Measurements from ENCODE around the gene ASTN2. TPM values are rescaled to one million over a fixed set of nuclear protein-coding genes. Genes with fewer than 3 reads are reported as not detected.

ASTN2 gene
- polyA plus RNA-seq, 1 experiment, result 6.6 TPM

GRCh38 chr9:116975126-116975525 lies 439.7 kb downstream of the ASTN2 start:
- no peak for TF ChIP-seq CTCF (IDR thresholded peaks at IDR 0.05; ENCODE audit: low read depth, low read length)
- CTCF ChIA-PET, result interaction anchor here (0.6 kb wide), 1 partner anchor 42 kb away, joined by 3 read pairs; no protein-coding TSS in a partner anchor
- POLR2A ChIA-PET, result no interaction called here
- DNase-seq (ENCODE audit: low read depth, low spot score), result no peak
- no peak overlapping the region for H3K27ac ChIP-seq (ENCODE audit: low read depth, low read length)
- H3K27me3 ChIP-seq (ENCODE audit: control insufficient read depth, insufficient read depth, low read length), result peaks cover 2% of the 10 kb centered on the region
- H3K9me3 ChIP-seq (ENCODE audit: control insufficient read depth, insufficient read depth, low read length), result no peaks in the 10 kb centered on the region
- no peak overlapping the region for H3K4me3 ChIP-seq (ENCODE audit: low read depth, low read length)

GRCh38 chr9:116966199-116966598 lies 448.7 kb downstream of the ASTN2 start:
- H3K27ac ChIP-seq (ENCODE audit: low read depth, low read length), result no peak overlapping the region
- no peak for DNase-seq (ENCODE audit: low read depth, low spot score)
- no peak overlapping the region for H3K4me3 ChIP-seq (ENCODE audit: low read depth, low read length)
- H3K27me3 ChIP-seq (ENCODE audit: control insufficient read depth, insufficient read depth, low read length), result no peaks in the 10 kb centered on the region
- H3K9me3 ChIP-seq (ENCODE audit: control insufficient read depth, insufficient read depth, low read length), result no peaks in the 10 kb centered on the region
- no peak for TF ChIP-seq CTCF (IDR thresholded peaks at IDR 0.05; ENCODE audit: low read depth, low read length)
- ChIA-PET POLR2A (no interaction called here), CTCF (no interaction called here)

GRCh38 chr9:116964258-116964657 lies 450.6 kb downstream of the ASTN2 start:
- Histone ChIP-seq H3K27ac (ENCODE audit: low read depth, low read length) (no peak overlapping the region), H3K27me3 (ENCODE audit: control insufficient read depth, insufficient read depth, low read length) (no peaks in the 10 kb centered on the region), H3K4me3 (ENCODE audit: low read depth, low read length) (no peak overlapping the region), H3K9me3 (ENCODE audit: control insufficient read depth, insufficient read depth, low read length) (no peaks in the 10 kb centered on the region)
- TF ChIP-seq CTCF (IDR thresholded peaks at IDR 0.05; ENCODE audit: low read depth, low read length), result no peak
- ChIA-PET POLR2A (no interaction called here), CTCF (no interaction called here)
- no peak for DNase-seq (ENCODE audit: low read depth, low spot score)

GRCh38 chr9:116959809-116960208 lies 455.0 kb downstream of the ASTN2 start:
- Histone ChIP-seq H3K27me3 (ENCODE audit: control insufficient read depth, insufficient read depth, low read length) (no peaks in the 10 kb centered on the region), H3K4me3 (ENCODE audit: low read depth, low read length) (no peak overlapping the region), H3K27ac (ENCODE audit: low read depth, low read length) (no peak overlapping the region), H3K9me3 (ENCODE audit: control insufficient read depth, insufficient read depth, low read length) (no peaks in the 10 kb centered on the region)
- ChIA-PET POLR2A (interaction anchor here (0.5 kb wide), 1 partner anchor 40 kb away, joined by 4 read pairs; no protein-coding TSS in a partner anchor), CTCF (no interaction called here)
- DNase-seq (ENCODE audit: low read depth, low spot score), result no peak
- no peak for TF ChIP-seq CTCF (IDR thresholded peaks at IDR 0.05; ENCODE audit: low read depth, low read length)

- no peak for TF ChIP-seq CTCF (IDR thresholded peaks at IDR 0.05; ENCODE audit: low read depth, low read length)
- H3K9me3 ChIP-seq (ENCODE audit: control insufficient read depth, insufficient read depth, low read length), result no peaks in the 10 kb centered on the region
- no peak overlapping the region for H3K27ac ChIP-seq (ENCODE audit: low read depth, low read length)
- ChIA-PET POLR2A (no interaction called here), CTCF (no interaction called here)
- H3K4me3 ChIP-seq (ENCODE audit: low read depth, low read length), result no peak overlapping the region
- DNase-seq (ENCODE audit: low read depth, low spot score), result no peak
- H3K27me3 ChIP-seq (ENCODE audit: control insufficient read depth, insufficient read depth, low read length), result no peaks in the 10 kb centered on the region
Measured at GRCh38 chr9:116958881-116959280, 456.0 kb downstream of the ASTN2 start.

Data from AG04450 (cell line).